ENCODE results near the gene PKD1L1.

GRCh38 chr7:47786557-47787248 is 161.6 kb downstream of the PKD1L1 start:
- TF ChIP-seq ZNF121 (tag by site-specific recombination; IDR thresholded peaks at IDR 0.05) (no peak), ZNF624 (tag by site-specific recombination; IDR thresholded peaks at IDR 0.05) (no peak)
- TF ChIP-seq, protein P1, sequence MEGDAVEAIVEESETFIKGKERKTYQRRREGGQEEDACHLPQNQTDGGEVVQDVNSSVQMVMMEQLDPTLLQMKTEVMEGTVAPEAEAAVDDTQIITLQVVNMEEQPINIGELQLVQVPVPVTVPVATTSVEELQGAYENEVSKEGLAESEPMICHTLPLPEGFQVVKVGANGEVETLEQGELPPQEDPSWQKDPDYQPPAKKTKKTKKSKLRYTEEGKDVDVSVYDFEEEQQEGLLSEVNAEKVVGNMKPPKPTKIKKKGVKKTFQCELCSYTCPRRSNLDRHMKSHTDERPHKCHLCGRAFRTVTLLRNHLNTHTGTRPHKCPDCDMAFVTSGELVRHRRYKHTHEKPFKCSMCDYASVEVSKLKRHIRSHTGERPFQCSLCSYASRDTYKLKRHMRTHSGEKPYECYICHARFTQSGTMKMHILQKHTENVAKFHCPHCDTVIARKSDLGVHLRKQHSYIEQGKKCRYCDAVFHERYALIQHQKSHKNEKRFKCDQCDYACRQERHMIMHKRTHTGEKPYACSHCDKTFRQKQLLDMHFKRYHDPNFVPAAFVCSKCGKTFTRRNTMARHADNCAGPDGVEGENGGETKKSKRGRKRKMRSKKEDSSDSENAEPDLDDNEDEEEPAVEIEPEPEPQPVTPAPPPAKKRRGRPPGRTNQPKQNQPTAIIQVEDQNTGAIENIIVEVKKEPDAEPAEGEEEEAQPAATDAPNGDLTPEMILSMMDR (tag by site-specific recombination; IDR thresholded peaks at IDR 0.05), result no peak

All from HEK293 (cell line).